WTC11 (cell line): Measurements from ENCODE around the gene TPP1. TPM values are rescaled to one million over a fixed set of nuclear protein-coding genes. Genes with fewer than 3 reads are reported as not detected.

Experiments used
- ATAC-seq: fragments of 200-7000 bp; cut with Tn5 transposase; 2 replicates; pipeline ENCODE4 v1.10.0; 2021; ENCODE audit warnings: mild to moderate bottlenecking, moderate library complexity
- CTCF ChIA-PET: fragments of 300-600 bp; sonication (Branson Sonifier 250); formaldehyde crosslinking; loops from one replicate; lab custom pipeline; 2021; ENCODE audit warnings: antibody characterized with exemption; lab: Charles Lee
- POLR2A ChIA-PET: fragments of 350-600 bp; sonication (Branson Sonifier 250); formaldehyde crosslinking; loops from one replicate; lab custom pipeline; 2021; ENCODE audit warnings: antibody characterized with exemption; lab: Charles Lee
- DNase-seq: peaks from one replicate; pipeline ENCODE4 v3.0.0; 2021; ENCODE audit warnings: low spot score
- H3K27ac Mint-ChIP-seq: 2 replicates; pipeline ENCODE4 v1.8.0; 2021; ENCODE audit warnings: mixed read lengths
- H3K27me3 Mint-ChIP-seq: 2 replicates; pipeline ENCODE4 v1.8.0; 2021; ENCODE audit warnings: low read depth, mild to moderate bottlenecking, moderate library complexity, mixed read lengths
- H3K36me3 Mint-ChIP-seq: 2 replicates; pipeline ENCODE4 v1.8.0; 2021; ENCODE audit warnings: mixed read lengths
- H3K4me1 Mint-ChIP-seq: 2 replicates; pipeline ENCODE4 v1.8.0; 2022; ENCODE audit warnings: mixed read lengths
- H3K4me3 Mint-ChIP-seq: 2 replicates; pipeline ENCODE4 v1.8.0; 2021; ENCODE audit warnings: mild to moderate bottlenecking, moderate library complexity, mixed read lengths
- H3K9me3 Mint-ChIP-seq: 2 replicates; pipeline ENCODE4 v1.8.0; 2021; ENCODE audit warnings: mixed read lengths
- CREM ChIP-seq: sonication (generic); formaldehyde crosslinking; IDR thresholded peaks from 2 replicates; pipeline ENCODE4 v1.8.1; 2022; ENCODE audit warnings: mild to moderate bottlenecking, missing genetic modification reagents, moderate library complexity
- MXD4 ChIP-seq: fragments of 250-450 bp; sonication (Bioruptor Pico); IDR thresholded peaks from 2 replicates; pipeline ENCODE4 v1.8.0; 2021; ENCODE audit warnings: mild to moderate bottlenecking, moderate library complexity, borderline replicate concordance
- NR1H2 ChIP-seq: sonication (generic); formaldehyde crosslinking; IDR thresholded peaks from 2 replicates; pipeline ENCODE4 v1.9.0; 2021; ENCODE audit warnings: mild to moderate bottlenecking, moderate library complexity, missing genetic modification reagents
- NR2C2 ChIP-seq: sonication (generic); formaldehyde crosslinking; IDR thresholded peaks from 2 replicates; pipeline ENCODE4 v1.8.0; 2022; ENCODE audit warnings: mild to moderate bottlenecking, missing genetic modification reagents
- PRRX2 ChIP-seq: fragments of 250-450 bp; sonication (Bioruptor Pico); IDR thresholded peaks from 2 replicates; pipeline ENCODE4 v1.8.0; 2021; ENCODE audit warnings: mild to moderate bottlenecking
- TEAD1 ChIP-seq: sonication (generic); formaldehyde crosslinking; IDR thresholded peaks from 2 replicates; pipeline ENCODE4 v1.8.0; 2022; ENCODE audit warnings: mild to moderate bottlenecking, missing genetic modification reagents
- TP53 ChIP-seq: sonication (generic); formaldehyde crosslinking; IDR thresholded peaks from 2 replicates; pipeline ENCODE4 v1.8.1; 2023; ENCODE audit warnings: mild to moderate bottlenecking, missing genetic modification reagents
- ZNF121 ChIP-seq: sonication (generic); formaldehyde crosslinking; IDR thresholded peaks from 2 replicates; pipeline ENCODE4 v1.8.0; 2023; ENCODE audit warnings: missing genetic modification reagents
- ZNF219 ChIP-seq: sonication (generic); formaldehyde crosslinking; IDR thresholded peaks from 2 replicates; pipeline ENCODE4 v1.8.0; 2023; ENCODE audit warnings: missing genetic modification reagents, mild to moderate bottlenecking, borderline replicate concordance
- ZNF671 ChIP-seq: fragments of 250-450 bp; sonication (Bioruptor Pico); IDR thresholded peaks from 2 replicates; pipeline ENCODE4 v1.8.0; 2021; ENCODE audit warnings: mild to moderate bottlenecking
- total RNA-seq: library from RNA; stranded (reverse); gene quantifications from 3 replicates; pipeline ENCODE4 v1.2.3, GENCODE V29; 2021
- TF ChIP-seq, protein P1 (sequence below): sonication (generic); formaldehyde crosslinking; conservative IDR thresholded peaks from 2 replicates; pipeline ENCODE4 v1.8.1; 2023; ENCODE audit warnings: mild to moderate bottlenecking, low read depth, missing genetic modification reagents, moderate library complexity
- TF ChIP-seq, protein P2 (sequence below): sonication (generic); formaldehyde crosslinking; IDR thresholded peaks from 2 replicates; pipeline ENCODE4 v1.8.1; 2023; ENCODE audit warnings: mild to moderate bottlenecking, missing genetic modification reagents, moderate library complexity
- TF ChIP-seq, protein P3 (sequence below): sonication (generic); formaldehyde crosslinking; IDR thresholded peaks from 2 replicates; pipeline ENCODE4 v1.8.0; 2022; ENCODE audit warnings: missing genetic modification reagents
- TF ChIP-seq, protein P4 (sequence below): sonication (generic); formaldehyde crosslinking; IDR thresholded peaks from 2 replicates; pipeline ENCODE4 v1.8.1; 2023; ENCODE audit warnings: mild to moderate bottlenecking, missing genetic modification reagents, borderline replicate concordance
- TF ChIP-seq, protein P5 (sequence below): sonication (generic); formaldehyde crosslinking; IDR thresholded peaks from 2 replicates; pipeline ENCODE4 v1.8.1; 2023; ENCODE audit warnings: mild to moderate bottlenecking, moderate library complexity, missing genetic modification reagents
- TF ChIP-seq, protein P6 (sequence below): sonication (generic); formaldehyde crosslinking; IDR thresholded peaks from 2 replicates; pipeline ENCODE4 v1.8.0; 2022; ENCODE audit warnings: mild to moderate bottlenecking, missing genetic modification reagents
- TF ChIP-seq, protein P7 (sequence below): sonication (generic); formaldehyde crosslinking; IDR thresholded peaks from 2 replicates; pipeline ENCODE4 v1.8.0; 2022; ENCODE audit warnings: mild to moderate bottlenecking, missing genetic modification reagents
- TF ChIP-seq, protein P8 (sequence below): sonication (generic); formaldehyde crosslinking; IDR thresholded peaks from 2 replicates; pipeline ENCODE4 v1.8.1; 2022; ENCODE audit warnings: mild to moderate bottlenecking, moderate library complexity, missing genetic modification reagents

TPP1 gene
- total RNA-seq, 1 experiment from 2014 or later, result 36.2 TPM

DNA sequence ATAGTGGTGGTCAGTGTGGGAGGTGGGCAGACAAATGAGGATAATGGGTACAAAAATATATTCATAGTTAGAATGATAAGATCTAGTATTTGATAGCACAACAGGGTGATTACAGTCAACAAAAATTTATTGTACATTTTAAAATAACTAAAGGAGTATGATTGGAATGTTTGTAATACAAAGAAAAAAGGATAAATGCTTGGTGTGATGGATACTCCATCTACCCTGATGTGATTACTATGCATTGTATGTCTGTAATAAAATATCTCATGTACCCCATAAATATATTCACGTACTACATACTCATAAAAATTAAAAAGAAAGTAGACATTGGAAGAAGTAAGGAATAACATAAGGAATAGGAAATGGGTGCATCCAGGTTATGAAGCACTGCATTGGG lies 31.2 kb downstream of the TPP1 start (continued):
- TF ChIP-seq, protein P1, sequence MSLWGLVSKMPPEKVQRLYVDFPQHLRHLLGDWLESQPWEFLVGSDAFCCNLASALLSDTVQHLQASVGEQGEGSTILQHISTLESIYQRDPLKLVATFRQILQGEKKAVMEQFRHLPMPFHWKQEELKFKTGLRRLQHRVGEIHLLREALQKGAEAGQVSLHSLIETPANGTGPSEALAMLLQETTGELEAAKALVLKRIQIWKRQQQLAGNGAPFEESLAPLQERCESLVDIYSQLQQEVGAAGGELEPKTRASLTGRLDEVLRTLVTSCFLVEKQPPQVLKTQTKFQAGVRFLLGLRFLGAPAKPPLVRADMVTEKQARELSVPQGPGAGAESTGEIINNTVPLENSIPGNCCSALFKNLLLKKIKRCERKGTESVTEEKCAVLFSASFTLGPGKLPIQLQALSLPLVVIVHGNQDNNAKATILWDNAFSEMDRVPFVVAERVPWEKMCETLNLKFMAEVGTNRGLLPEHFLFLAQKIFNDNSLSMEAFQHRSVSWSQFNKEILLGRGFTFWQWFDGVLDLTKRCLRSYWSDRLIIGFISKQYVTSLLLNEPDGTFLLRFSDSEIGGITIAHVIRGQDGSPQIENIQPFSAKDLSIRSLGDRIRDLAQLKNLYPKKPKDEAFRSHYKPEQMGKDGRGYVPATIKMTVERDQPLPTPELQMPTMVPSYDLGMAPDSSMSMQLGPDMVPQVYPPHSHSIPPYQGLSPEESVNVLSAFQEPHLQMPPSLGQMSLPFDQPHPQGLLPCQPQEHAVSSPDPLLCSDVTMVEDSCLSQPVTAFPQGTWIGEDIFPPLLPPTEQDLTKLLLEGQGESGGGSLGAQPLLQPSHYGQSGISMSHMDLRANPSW (CRISPR knock-in tag), result no peak
- TF ChIP-seq, protein P2, sequence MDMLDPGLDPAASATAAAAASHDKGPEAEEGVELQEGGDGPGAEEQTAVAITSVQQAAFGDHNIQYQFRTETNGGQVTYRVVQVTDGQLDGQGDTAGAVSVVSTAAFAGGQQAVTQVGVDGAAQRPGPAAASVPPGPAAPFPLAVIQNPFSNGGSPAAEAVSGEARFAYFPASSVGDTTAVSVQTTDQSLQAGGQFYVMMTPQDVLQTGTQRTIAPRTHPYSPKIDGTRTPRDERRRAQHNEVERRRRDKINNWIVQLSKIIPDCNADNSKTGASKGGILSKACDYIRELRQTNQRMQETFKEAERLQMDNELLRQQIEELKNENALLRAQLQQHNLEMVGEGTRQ (CRISPR knock-in tag), result no peak

DNA sequence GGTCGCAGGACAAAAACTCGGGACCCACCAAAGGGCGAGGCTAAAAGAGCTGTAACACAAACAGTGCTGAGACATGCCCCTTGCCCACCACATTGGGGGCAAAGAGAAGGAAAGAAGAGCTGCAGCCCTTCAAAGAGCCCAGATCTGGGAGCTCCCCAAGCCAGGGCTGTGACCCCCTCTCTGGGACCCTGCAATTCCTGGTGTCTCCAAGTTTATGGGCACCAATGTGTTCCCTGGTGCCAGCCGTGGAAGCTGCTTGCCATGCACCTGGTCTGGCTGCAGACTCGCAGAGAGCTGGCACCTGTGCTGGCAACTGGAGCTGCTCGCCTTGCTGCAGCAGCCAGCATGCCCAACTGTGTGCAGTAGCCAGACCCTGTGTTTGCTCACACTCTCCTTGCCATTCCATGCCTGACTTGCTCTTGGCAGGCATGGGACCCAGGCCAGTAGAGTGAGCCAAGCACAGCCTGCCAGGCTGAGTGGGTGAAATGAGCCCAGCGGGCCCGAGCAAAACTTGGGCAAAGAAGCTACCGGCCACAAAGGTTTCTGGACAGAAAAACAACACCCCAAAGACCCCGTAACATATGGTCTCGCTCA lies 31.8 kb downstream of the TPP1 start:
- CTCF ChIA-PET, result interaction anchor here (0.9 to 1.8 kb wide), 6 partner anchors 16 to 209 kb away, joined by 3 to 12 read pairs (median 5); partner anchors contain the start of gene TAF10
- ATAC-seq, result peak; percentile 29

More for the DNA sequence above, 31.8 kb downstream of the TPP1 start:
- Mint-ChIP-seq H3K4me3 (no peak overlapping the region), H3K9me3 (peaks cover 30% of the 10 kb centered on the region), H3K36me3 (peaks cover 3% of the 10 kb centered on the region), H3K27me3 (no peaks in the 10 kb centered on the region), H3K4me1 (no peaks in the 10 kb centered on the region), H3K27ac (no peak overlapping the region)
- TF ChIP-seq ZNF671 (CRISPR knock-in tag), result no peak
- TF ChIP-seq, protein P3, sequence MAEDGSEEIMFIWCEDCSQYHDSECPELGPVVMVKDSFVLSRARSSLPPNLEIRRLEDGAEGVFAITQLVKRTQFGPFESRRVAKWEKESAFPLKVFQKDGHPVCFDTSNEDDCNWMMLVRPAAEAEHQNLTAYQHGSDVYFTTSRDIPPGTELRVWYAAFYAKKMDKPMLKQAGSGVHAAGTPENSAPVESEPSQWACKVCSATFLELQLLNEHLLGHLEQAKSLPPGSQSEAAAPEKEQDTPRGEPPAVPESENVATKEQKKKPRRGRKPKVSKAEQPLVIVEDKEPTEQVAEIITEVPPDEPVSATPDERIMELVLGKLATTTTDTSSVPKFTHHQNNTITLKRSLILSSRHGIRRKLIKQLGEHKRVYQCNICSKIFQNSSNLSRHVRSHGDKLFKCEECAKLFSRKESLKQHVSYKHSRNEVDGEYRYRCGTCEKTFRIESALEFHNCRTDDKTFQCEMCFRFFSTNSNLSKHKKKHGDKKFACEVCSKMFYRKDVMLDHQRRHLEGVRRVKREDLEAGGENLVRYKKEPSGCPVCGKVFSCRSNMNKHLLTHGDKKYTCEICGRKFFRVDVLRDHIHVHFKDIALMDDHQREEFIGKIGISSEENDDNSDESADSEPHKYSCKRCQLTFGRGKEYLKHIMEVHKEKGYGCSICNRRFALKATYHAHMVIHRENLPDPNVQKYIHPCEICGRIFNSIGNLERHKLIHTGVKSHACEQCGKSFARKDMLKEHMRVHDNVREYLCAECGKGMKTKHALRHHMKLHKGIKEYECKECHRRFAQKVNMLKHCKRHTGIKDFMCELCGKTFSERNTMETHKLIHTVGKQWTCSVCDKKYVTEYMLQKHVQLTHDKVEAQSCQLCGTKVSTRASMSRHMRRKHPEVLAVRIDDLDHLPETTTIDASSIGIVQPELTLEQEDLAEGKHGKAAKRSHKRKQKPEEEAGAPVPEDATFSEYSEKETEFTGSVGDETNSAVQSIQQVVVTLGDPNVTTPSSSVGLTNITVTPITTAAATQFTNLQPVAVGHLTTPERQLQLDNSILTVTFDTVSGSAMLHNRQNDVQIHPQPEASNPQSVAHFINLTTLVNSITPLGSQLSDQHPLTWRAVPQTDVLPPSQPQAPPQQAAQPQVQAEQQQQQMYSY (CRISPR knock-in tag), result no peak
- no peak for TF ChIP-seq NR1H2
- TF ChIP-seq TP53 (CRISPR knock-in tag), result no peak
- TF ChIP-seq, protein P4, sequence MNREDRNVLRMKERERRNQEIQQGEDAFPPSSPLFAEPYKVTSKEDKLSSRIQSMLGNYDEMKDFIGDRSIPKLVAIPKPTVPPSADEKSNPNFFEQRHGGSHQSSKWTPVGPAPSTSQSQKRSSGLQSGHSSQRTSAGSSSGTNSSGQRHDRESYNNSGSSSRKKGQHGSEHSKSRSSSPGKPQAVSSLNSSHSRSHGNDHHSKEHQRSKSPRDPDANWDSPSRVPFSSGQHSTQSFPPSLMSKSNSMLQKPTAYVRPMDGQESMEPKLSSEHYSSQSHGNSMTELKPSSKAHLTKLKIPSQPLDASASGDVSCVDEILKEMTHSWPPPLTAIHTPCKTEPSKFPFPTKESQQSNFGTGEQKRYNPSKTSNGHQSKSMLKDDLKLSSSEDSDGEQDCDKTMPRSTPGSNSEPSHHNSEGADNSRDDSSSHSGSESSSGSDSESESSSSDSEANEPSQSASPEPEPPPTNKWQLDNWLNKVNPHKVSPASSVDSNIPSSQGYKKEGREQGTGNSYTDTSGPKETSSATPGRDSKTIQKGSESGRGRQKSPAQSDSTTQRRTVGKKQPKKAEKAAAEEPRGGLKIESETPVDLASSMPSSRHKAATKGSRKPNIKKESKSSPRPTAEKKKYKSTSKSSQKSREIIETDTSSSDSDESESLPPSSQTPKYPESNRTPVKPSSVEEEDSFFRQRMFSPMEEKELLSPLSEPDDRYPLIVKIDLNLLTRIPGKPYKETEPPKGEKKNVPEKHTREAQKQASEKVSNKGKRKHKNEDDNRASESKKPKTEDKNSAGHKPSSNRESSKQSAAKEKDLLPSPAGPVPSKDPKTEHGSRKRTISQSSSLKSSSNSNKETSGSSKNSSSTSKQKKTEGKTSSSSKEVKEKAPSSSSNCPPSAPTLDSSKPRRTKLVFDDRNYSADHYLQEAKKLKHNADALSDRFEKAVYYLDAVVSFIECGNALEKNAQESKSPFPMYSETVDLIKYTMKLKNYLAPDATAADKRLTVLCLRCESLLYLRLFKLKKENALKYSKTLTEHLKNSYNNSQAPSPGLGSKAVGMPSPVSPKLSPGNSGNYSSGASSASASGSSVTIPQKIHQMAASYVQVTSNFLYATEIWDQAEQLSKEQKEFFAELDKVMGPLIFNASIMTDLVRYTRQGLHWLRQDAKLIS (CRISPR knock-in tag), result no peak
- TF ChIP-seq, protein P5, sequence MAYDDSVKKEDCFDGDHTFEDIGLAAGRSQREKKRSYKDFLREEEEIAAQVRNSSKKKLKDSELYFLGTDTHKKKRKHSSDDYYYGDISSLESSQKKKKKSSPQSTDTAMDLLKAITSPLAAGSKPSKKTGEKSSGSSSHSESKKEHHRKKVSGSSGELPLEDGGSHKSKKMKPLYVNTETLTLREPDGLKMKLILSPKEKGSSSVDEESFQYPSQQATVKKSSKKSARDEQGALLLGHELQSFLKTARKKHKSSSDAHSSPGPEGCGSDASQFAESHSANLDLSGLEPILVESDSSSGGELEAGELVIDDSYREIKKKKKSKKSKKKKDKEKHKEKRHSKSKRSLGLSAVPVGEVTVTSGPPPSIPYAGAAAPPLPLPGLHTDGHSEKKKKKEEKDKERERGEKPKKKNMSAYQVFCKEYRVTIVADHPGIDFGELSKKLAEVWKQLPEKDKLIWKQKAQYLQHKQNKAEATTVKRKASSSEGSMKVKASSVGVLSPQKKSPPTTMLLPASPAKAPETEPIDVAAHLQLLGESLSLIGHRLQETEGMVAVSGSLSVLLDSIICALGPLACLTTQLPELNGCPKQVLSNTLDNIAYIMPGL, result no peak
- TF ChIP-seq, protein P6, sequence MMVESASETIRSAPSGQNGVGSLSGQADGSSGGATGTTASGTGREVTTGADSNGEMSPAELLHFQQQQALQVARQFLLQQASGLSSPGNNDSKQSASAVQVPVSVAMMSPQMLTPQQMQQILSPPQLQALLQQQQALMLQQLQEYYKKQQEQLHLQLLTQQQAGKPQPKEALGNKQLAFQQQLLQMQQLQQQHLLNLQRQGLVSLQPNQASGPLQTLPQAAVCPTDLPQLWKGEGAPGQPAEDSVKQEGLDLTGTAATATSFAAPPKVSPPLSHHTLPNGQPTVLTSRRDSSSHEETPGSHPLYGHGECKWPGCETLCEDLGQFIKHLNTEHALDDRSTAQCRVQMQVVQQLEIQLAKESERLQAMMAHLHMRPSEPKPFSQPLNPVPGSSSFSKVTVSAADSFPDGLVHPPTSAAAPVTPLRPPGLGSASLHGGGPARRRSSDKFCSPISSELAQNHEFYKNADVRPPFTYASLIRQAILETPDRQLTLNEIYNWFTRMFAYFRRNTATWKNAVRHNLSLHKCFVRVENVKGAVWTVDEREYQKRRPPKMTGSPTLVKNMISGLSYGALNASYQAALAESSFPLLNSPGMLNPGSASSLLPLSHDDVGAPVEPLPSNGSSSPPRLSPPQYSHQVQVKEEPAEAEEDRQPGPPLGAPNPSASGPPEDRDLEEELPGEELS (CRISPR knock-in tag), result no peak
- TF ChIP-seq PRRX2 (CRISPR knock-in tag), result no peak
- TF ChIP-seq, protein P7, sequence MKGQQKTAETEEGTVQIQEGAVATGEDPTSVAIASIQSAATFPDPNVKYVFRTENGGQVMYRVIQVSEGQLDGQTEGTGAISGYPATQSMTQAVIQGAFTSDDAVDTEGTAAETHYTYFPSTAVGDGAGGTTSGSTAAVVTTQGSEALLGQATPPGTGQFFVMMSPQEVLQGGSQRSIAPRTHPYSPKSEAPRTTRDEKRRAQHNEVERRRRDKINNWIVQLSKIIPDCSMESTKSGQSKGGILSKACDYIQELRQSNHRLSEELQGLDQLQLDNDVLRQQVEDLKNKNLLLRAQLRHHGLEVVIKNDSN, result no peak
- TF ChIP-seq MXD4, result no peak
- no peak for TF ChIP-seq NR2C2 (CRISPR knock-in tag)
- TF ChIP-seq ZNF219, result no peak
- TF ChIP-seq, protein P8, sequence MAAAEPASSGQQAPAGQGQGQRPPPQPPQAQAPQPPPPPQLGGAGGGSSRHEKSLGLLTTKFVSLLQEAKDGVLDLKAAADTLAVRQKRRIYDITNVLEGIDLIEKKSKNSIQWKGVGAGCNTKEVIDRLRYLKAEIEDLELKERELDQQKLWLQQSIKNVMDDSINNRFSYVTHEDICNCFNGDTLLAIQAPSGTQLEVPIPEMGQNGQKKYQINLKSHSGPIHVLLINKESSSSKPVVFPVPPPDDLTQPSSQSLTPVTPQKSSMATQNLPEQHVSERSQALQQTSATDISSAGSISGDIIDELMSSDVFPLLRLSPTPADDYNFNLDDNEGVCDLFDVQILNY, result no peak
- no peak for TF ChIP-seq CREM (CRISPR knock-in tag)
- no peak for TF ChIP-seq TEAD1 (CRISPR knock-in tag)
- no peak for TF ChIP-seq ZNF121 (CRISPR knock-in tag)
- POLR2A ChIA-PET, result interaction anchor here (1.1 kb wide), 1 partner anchor 106 kb away, joined by 3 read pairs; the partner anchor contains the start of genes ARFIP2 and TIMM10B
- DNase-seq, result no peak
